NCI-H82 treated with DMSO at 0.1 percent for 48 hours (cell line): Measurements from ENCODE around the gene ZC3H18.

Experiments
- DNase-seq: peaks from one replicate; lab custom pipeline; 2025; ENCODE audit not compliant: unreplicated experiment; lab: John Stamatoyannopoulos, UW

ZC3H18 gene

GRCh38 chr16:88578446-88579313 is 8.5 kb downstream of the ZC3H18 start:
- no peak for DNase-seq

GRCh38 chr16:88580371-88580770 is 10.2 kb downstream of the ZC3H18 start:
- no peak for DNase-seq

- no peak for DNase-seq
These were observed 10.8 kb downstream of the ZC3H18 start for GRCh38 chr16:88581033-88581432.

GRCh38 chr16:88582912-88583575 is 12.8 kb downstream of the ZC3H18 start:
- DNase-seq, result no peak

- DNase-seq, result no peak
These were observed 14.5 kb downstream of the ZC3H18 start for GRCh38 chr16:88584676-88585075.

- DNase-seq, result no peak
These were observed 15.1 kb downstream of the ZC3H18 start for GRCh38 chr16:88585269-88585668.

- no peak for DNase-seq
These were observed 15.9 kb downstream of the ZC3H18 start for GRCh38 chr16:88585927-88586581.

GRCh38 chr16:88588148-88588547 is 17.9 kb downstream of the ZC3H18 start:
- no peak for DNase-seq

GRCh38 chr16:88588754-88589153 is 18.6 kb downstream of the ZC3H18 start:
- DNase-seq, result no peak

- DNase-seq, result no peak
These were observed 19.2 kb downstream of the ZC3H18 start for GRCh38 chr16:88589441-88589840.

- DNase-seq, result no peak
These were observed 21.4 kb downstream of the ZC3H18 start for GRCh38 chr16:88591577-88592021.

- no peak for DNase-seq
These were observed 22.9 kb downstream of the ZC3H18 start for GRCh38 chr16:88593061-88593460.

GRCh38 chr16:88593489-88593888 is 23.3 kb downstream of the ZC3H18 start:
- no peak for DNase-seq

GRCh38 chr16:88593910-88594309 is 23.7 kb downstream of the ZC3H18 start:
- no peak for DNase-seq

- no peak for DNase-seq
These were observed 24.9 kb downstream of the ZC3H18 start for GRCh38 chr16:88595101-88595500.

- no peak for DNase-seq
These were observed 25.7 kb downstream of the ZC3H18 start for GRCh38 chr16:88595921-88596320.

GRCh38 chr16:88596483-88596882 is 26.3 kb downstream of the ZC3H18 start:
- no peak for DNase-seq

- DNase-seq, result no peak
These were observed 27.8 kb downstream of the ZC3H18 start for GRCh38 chr16:88597856-88598491.

- no peak for DNase-seq
These were observed 29.0 kb downstream of the ZC3H18 start for GRCh38 chr16:88599092-88599733.

GRCh38 chr16:88599825-88600538 is 29.8 kb downstream of the ZC3H18 start:
- no peak for DNase-seq
